ENCODE results near the gene RGS3. TPM values are rescaled to one million over a fixed set of nuclear protein-coding genes. Genes with fewer than 3 reads are reported as not detected.

The RGS3 gene
- total RNA-seq, 1 experiment from 2014 or later = 16.6 TPM

DNA sequence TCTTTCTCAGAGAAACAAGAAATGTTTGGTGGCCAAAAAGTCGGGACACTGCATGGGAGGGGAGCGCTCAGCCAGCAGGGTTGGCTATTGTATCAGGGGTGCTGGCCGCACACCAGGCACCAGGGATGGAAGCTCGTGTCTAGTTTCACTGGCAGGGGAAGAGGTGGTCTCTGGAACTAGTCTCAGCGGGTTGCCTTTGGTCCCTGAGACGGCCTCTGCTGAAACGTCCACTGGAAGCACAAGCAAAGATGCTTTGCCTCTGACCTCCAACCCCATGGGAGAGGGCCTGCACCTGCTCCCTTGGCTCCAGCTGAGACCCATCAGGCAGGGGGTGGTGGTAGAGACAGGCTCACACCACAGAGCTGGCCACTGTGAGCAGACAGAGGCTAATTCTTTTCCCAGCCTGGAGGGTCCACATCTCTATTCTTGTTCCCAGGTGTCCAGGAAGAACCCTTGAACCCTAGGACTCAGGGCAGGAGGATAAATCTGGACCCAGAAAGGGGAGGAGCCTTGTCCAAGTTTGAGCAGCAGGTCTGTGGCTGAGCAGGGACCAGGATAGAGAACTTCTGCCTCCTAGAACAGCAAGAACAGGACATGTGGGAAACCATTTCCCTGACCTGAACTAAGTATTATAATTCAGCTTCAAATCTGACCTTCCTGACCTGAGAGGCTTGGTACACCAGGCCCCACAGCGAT lies 102.6 kb downstream of the RGS3 start:
- TF ChIP-seq RORB (CRISPR knock-in tag; IDR thresholded peaks at IDR 0.05) (no peak), ZNF317 (CRISPR knock-in tag; IDR thresholded peaks at IDR 0.05; ENCODE audit: borderline replicate concordance, low read depth) (no peak), CREB1 (CRISPR knock-in tag; IDR thresholded peaks at IDR 0.05) (no peak), GTF2I (CRISPR knock-in tag; conservative IDR thresholded peaks at IDR 0.05) (no peak)
- TF ChIP-seq, protein P1, sequence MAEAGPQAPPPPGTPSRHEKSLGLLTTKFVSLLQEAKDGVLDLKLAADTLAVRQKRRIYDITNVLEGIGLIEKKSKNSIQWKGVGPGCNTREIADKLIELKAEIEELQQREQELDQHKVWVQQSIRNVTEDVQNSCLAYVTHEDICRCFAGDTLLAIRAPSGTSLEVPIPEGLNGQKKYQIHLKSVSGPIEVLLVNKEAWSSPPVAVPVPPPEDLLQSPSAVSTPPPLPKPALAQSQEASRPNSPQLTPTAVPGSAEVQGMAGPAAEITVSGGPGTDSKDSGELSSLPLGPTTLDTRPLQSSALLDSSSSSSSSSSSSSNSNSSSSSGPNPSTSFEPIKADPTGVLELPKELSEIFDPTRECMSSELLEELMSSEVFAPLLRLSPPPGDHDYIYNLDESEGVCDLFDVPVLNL (CRISPR knock-in tag; IDR thresholded peaks at IDR 0.05; ENCODE audit: borderline replicate concordance, low read depth) = no peak
- TF ChIP-seq, protein P2, sequence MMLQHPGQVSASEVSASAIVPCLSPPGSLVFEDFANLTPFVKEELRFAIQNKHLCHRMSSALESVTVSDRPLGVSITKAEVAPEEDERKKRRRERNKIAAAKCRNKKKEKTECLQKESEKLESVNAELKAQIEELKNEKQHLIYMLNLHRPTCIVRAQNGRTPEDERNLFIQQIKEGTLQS (CRISPR knock-in tag; conservative IDR thresholded peaks at IDR 0.05) = no peak
- TF ChIP-seq, protein P3, sequence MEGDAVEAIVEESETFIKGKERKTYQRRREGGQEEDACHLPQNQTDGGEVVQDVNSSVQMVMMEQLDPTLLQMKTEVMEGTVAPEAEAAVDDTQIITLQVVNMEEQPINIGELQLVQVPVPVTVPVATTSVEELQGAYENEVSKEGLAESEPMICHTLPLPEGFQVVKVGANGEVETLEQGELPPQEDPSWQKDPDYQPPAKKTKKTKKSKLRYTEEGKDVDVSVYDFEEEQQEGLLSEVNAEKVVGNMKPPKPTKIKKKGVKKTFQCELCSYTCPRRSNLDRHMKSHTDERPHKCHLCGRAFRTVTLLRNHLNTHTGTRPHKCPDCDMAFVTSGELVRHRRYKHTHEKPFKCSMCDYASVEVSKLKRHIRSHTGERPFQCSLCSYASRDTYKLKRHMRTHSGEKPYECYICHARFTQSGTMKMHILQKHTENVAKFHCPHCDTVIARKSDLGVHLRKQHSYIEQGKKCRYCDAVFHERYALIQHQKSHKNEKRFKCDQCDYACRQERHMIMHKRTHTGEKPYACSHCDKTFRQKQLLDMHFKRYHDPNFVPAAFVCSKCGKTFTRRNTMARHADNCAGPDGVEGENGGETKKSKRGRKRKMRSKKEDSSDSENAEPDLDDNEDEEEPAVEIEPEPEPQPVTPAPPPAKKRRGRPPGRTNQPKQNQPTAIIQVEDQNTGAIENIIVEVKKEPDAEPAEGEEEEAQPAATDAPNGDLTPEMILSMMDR (IDR thresholded peaks at IDR 0.05) = no peak
- TF ChIP-seq, protein P4, sequence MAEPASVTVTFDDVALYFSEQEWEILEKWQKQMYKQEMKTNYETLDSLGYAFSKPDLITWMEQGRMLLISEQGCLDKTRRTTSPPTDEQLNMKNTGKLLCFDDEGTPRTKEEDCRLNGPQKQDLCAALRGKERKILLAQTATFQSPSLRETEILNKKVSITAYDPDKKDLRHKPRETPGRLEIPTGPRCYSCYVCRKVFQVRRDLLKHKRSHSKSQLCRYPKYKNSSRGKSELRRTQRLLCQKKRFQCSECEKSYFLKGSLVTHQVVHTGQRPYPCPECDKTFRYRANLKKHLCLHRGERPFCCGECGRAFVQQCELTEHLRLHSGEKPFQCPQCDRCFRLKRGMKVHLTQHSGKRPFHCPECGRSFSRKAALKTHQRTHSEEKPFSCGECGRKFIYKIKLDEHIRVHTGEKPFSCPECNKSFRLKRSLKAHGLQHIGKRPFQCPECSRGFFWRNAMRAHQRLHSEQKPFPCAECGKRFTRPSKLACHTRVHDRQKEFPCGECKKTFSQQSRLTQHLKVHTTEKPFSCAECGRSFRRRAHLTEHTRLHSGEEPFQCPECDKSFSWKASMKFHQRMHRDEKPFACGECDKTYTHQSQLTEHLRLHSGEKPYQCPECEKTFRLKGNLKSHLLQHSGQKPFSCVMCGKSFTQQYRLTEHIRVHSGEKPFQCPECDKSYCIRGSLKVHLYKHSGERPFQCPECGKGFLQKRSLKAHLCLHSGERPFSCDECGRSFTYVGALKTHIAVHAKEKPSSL (CRISPR knock-in tag; conservative IDR thresholded peaks at IDR 0.05) = no peak
- ATAC-seq (no peak), DNase-seq (ENCODE audit: low spot score) (no peak)
- Mint-ChIP-seq H3K4me1 (peaks cover 17% of the 10 kb centered on the region), H3K36me3 (no peaks in the 10 kb centered on the region), H3K27ac (no peak overlapping the region), H3K4me3 (peak overlapping the region; percentile 74; the same call in 1 of the 2 replicates), H3K27me3 (ENCODE audit: low read depth) (no peaks in the 10 kb centered on the region; the same call in 1 of the 2 replicates), H3K9me3 (peaks cover 3% of the 10 kb centered on the region; the same call in 1 of the 2 replicates)
- ChIA-PET CTCF (interaction anchor here (1.3 to 2.8 kb wide), 6 partner anchors 9 to 120 kb away, joined by 5 to 13 read pairs (median 8); no protein-coding TSS in a partner anchor), POLR2A (interaction anchor here (0.6 to 1.3 kb wide), 7 partner anchors 8 to 97 kb away, joined by 3 to 6 read pairs (median 4); no protein-coding TSS in a partner anchor)

DNA sequence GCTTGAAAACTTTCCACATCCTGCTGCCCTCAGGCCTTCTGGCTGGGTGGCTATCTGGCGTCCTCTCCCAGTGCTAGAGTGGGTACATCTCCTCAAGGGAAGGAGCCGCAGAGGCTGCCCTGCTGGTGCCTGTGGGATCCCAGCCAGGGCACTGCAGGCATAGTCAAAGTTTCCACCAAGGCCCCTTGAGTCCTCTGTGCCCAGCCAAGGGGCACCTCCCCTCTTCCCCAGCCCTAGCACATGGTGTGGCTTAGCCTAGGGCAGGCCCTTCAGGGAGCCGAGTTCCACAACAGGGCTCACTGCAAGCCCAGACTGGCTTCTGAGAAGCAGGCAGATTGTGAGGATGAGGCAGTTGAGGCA lies 103.2 kb downstream of the RGS3 start:
- Mint-ChIP-seq H3K4me1 (peaks cover 17% of the 10 kb centered on the region), H3K27me3 (ENCODE audit: low read depth) (no peaks in the 10 kb centered on the region; the same call in 1 of the 2 replicates), H3K9me3 (peaks cover 8% of the 10 kb centered on the region; the same call in 1 of the 2 replicates), H3K36me3 (no peaks in the 10 kb centered on the region), H3K4me3 (no peak overlapping the region), H3K27ac (no peak overlapping the region)
- ATAC-seq (no peak), DNase-seq (ENCODE audit: low spot score) (no peak)
- ChIA-PET POLR2A (no interaction called here), CTCF (interaction anchor here (1.3 to 1.8 kb wide), 2 partner anchors 8 to 25 kb away, joined by 5 read pairs; no protein-coding TSS in a partner anchor)
- no peak for TF ChIP-seq HMGA2 (CRISPR knock-in tag; IDR thresholded peaks at IDR 0.05)
- no peak for TF ChIP-seq JUN (CRISPR knock-in tag; IDR thresholded peaks at IDR 0.05)
- TF ChIP-seq, protein P5, sequence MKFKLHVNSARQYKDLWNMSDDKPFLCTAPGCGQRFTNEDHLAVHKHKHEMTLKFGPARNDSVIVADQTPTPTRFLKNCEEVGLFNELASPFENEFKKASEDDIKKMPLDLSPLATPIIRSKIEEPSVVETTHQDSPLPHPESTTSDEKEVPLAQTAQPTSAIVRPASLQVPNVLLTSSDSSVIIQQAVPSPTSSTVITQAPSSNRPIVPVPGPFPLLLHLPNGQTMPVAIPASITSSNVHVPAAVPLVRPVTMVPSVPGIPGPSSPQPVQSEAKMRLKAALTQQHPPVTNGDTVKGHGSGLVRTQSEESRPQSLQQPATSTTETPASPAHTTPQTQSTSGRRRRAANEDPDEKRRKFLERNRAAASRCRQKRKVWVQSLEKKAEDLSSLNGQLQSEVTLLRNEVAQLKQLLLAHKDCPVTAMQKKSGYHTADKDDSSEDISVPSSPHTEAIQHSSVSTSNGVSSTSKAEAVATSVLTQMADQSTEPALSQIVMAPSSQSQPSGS (CRISPR knock-in tag; IDR thresholded peaks at IDR 0.05; ENCODE audit: borderline replicate concordance, low read depth) = no peak
- no peak for TF ChIP-seq CREB1 (CRISPR knock-in tag; IDR thresholded peaks at IDR 0.05)
- no peak for TF ChIP-seq ZNF416 (CRISPR knock-in tag; IDR thresholded peaks at IDR 0.05)

DNA sequence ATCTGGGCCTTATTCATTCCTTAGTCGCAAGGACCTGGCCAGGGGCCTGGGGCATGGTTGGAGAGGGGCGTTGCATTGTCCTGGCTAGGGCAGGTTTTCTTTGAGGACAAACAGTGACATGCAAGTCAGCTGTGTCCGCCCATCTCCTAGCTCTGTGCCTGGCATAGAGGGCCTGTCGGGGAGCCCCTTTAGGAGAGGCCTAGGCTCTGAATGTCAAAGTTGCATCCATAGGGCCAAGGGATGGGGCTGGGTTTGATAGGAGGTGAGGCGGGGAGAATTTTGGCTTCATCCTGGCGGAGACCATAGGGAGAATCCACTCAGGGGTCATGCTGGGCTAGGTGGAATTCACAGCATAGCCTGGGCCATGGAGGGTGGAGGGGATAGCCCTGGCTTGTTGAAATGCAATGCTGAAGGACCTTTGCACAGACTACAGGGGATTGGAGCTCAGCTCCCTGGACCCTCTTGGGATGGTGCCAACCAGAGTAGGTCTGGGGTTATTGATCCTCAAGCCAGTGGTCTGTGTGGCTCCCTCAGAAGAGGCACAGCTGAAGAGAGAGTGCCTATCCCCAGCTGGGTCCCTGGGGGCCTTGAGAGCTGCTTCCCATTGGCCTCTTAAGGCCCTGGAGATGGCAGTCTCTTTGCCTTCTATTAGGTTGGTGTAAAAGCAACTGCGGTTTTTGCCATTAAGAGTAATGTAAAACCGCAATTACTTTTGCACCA lies 104.0 kb downstream of the RGS3 start:
- CTCF ChIA-PET = no interaction called here
- Mint-ChIP-seq H3K4me3 (no peak overlapping the region), H3K9me3 (peaks cover 10% of the 10 kb centered on the region; the same call in 1 of the 2 replicates), H3K4me1 (peaks cover 17% of the 10 kb centered on the region), H3K36me3 (no peaks in the 10 kb centered on the region), H3K27ac (no peak overlapping the region), H3K27me3 (ENCODE audit: low read depth) (no peaks in the 10 kb centered on the region; the same call in 1 of the 2 replicates)
- DNase-seq (ENCODE audit: low spot score) (no peak), ATAC-seq (no peak)
- POLR2A ChIA-PET = no interaction called here
- TF ChIP-seq, protein P6, sequence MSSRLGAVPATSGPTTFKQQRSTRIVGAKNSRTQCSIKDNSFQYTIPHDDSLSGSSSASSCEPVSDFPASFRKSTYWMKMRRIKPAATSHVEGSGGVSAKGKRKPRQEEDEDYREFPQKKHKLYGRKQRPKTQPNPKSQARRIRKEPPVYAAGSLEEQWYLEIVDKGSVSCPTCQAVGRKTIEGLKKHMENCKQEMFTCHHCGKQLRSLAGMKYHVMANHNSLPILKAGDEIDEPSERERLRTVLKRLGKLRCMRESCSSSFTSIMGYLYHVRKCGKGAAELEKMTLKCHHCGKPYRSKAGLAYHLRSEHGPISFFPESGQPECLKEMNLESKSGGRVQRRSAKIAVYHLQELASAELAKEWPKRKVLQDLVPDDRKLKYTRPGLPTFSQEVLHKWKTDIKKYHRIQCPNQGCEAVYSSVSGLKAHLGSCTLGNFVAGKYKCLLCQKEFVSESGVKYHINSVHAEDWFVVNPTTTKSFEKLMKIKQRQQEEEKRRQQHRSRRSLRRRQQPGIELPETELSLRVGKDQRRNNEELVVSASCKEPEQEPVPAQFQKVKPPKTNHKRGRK (CRISPR knock-in tag; IDR thresholded peaks at IDR 0.05; ENCODE audit: borderline replicate concordance) = no peak
- TF ChIP-seq GTF2I (CRISPR knock-in tag; conservative IDR thresholded peaks at IDR 0.05) (no peak), FOXP1 (CRISPR knock-in tag; IDR thresholded peaks at IDR 0.05; ENCODE audit: borderline replicate concordance) (no peak), PRRX2 (CRISPR knock-in tag; IDR thresholded peaks at IDR 0.05) (no peak)
- TF ChIP-seq, protein P7, sequence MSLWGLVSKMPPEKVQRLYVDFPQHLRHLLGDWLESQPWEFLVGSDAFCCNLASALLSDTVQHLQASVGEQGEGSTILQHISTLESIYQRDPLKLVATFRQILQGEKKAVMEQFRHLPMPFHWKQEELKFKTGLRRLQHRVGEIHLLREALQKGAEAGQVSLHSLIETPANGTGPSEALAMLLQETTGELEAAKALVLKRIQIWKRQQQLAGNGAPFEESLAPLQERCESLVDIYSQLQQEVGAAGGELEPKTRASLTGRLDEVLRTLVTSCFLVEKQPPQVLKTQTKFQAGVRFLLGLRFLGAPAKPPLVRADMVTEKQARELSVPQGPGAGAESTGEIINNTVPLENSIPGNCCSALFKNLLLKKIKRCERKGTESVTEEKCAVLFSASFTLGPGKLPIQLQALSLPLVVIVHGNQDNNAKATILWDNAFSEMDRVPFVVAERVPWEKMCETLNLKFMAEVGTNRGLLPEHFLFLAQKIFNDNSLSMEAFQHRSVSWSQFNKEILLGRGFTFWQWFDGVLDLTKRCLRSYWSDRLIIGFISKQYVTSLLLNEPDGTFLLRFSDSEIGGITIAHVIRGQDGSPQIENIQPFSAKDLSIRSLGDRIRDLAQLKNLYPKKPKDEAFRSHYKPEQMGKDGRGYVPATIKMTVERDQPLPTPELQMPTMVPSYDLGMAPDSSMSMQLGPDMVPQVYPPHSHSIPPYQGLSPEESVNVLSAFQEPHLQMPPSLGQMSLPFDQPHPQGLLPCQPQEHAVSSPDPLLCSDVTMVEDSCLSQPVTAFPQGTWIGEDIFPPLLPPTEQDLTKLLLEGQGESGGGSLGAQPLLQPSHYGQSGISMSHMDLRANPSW (CRISPR knock-in tag; conservative IDR thresholded peaks at IDR 0.05; ENCODE audit: low read depth) = no peak
